Cardiac septum (tissue), 1 donor: ENCODE results near the gene SLC9A7. TPM values are rescaled to one million over a fixed set of nuclear protein-coding genes. Genes with fewer than 3 reads are reported as not detected.
"Not testable (repeated sequence)": the region's sequence is repeated elsewhere in the genome, so short reads cannot be mapped to it uniquely, and the experiment has no call there.

Experiments used
- DNase-seq: peaks from one replicate; pipeline ENCODE4 v3.0.0-alpha.2; 2020; ENCODE audit warnings: low spot score
- intact Hi-C: fragments of 100-400 bp; cut with DNase I; formaldehyde crosslinking; loops from one replicate; pipeline ENCODE4 v1.14.0; 2022
- total RNA-seq: library from RNA; stranded (reverse); fragmentation: NEBNext Ultra II Directional; extraction: Animal tissue kit (Norgen Biotek cat#: 25700); gene quantifications from one replicate; pipeline ENCODE4 v1.2.1, GENCODE V29; 2021
- donor health status: DM: no; HTN: no; CAD: no.

Gene SLC9A7
- total RNA-seq, 1 donor from 2014 or later: 1.0 TPM

GRCh38 chrX:46755671-46756070, 3.2 kb downstream of the SLC9A7 start:
- DNase-seq: no peak
- intact Hi-C loops: no loop called here

GRCh38 chrX:46754586-46755061, 4.3 kb downstream of the SLC9A7 start:
- intact Hi-C loops: no loop called here
- no peak for DNase-seq

- DNase-seq: no peak
- intact Hi-C loops: no loop called here
Measured at GRCh38 chrX:46754036-46754435, 4.9 kb downstream of the SLC9A7 start.

- no peak for DNase-seq
- intact Hi-C loops: no loop called here
Measured at GRCh38 chrX:46750889-46751288, 8.0 kb downstream of the SLC9A7 start.

- no peak for DNase-seq
- intact Hi-C loops: no loop called here
Measured at GRCh38 chrX:46744009-46744408, 14.9 kb downstream of the SLC9A7 start.

- intact Hi-C loops: no loop called here
- no peak for DNase-seq
Measured at GRCh38 chrX:46743046-46743445, 15.9 kb downstream of the SLC9A7 start.

- DNase-seq: no peak
- intact Hi-C loops: no loop called here
Measured at GRCh38 chrX:46739736-46740135, 19.2 kb downstream of the SLC9A7 start.

- DNase-seq: no peak
- intact Hi-C loops: no loop called here
Measured at GRCh38 chrX:46737462-46737861, 21.5 kb downstream of the SLC9A7 start.

GRCh38 chrX:46737041-46737440, 21.9 kb downstream of the SLC9A7 start:
- DNase-seq: no peak
- intact Hi-C loops: no loop called here

GRCh38 chrX:46735622-46736021, 23.3 kb downstream of the SLC9A7 start:
- intact Hi-C loops: no loop called here
- no peak for DNase-seq

- intact Hi-C loops: no loop called here
Measured at GRCh38 chrX:46733226-46733625, 25.7 kb downstream of the SLC9A7 start.

GRCh38 chrX:46730765-46731164, 28.2 kb downstream of the SLC9A7 start:
- intact Hi-C loops: no loop called here
- no peak for DNase-seq

More at GRCh38 chrX:46733226-46733625, 25.7 kb downstream of the SLC9A7 start:
- no peak for DNase-seq

GRCh38 chrX:46727441-46727840, 31.5 kb downstream of the SLC9A7 start:
- no peak for DNase-seq
- intact Hi-C loops: no loop called here

- DNase-seq, intact Hi-C loops: not testable (repeated sequence)
Measured at GRCh38 chrX:46723569-46723927, 35.4 kb downstream of the SLC9A7 start.

- no peak for DNase-seq
- intact Hi-C loops: no loop called here
Measured at GRCh38 chrX:46722742-46723568, 36.0 kb downstream of the SLC9A7 start.

GRCh38 chrX:46716796-46717195, 42.1 kb downstream of the SLC9A7 start:
- intact Hi-C loops: no loop called here
- no peak for DNase-seq

GRCh38 chrX:46715997-46716396, 42.9 kb downstream of the SLC9A7 start:
- intact Hi-C loops: no loop called here
- no peak for DNase-seq

GRCh38 chrX:46715530-46715929, 43.4 kb downstream of the SLC9A7 start:
- intact Hi-C loops: no loop called here
- no peak for DNase-seq

GRCh38 chrX:46713672-46714490, 45.0 kb downstream of the SLC9A7 start:
- intact Hi-C loops: no loop called here
- no peak for DNase-seq

- no peak for DNase-seq
- intact Hi-C loops: no loop called here
Measured at GRCh38 chrX:46712764-46713163, 46.2 kb downstream of the SLC9A7 start.
